Activated T-cell treated with anti-CD3 and anti-CD28 coated beads, Interleukin-2, amount 50 U/mL, for 72 hours (primary cell): ENCODE measurements around the gene TRIOBP. TPM values are rescaled to one million over a fixed set of nuclear protein-coding genes. Genes with fewer than 3 reads are reported as not detected.

Experiments used
- ATAC-seq, 2 donors: fragments of 150-1000 bp; cut with Tn5 transposase; replicated peaks in 1 of 2; 2 replicates each; pipeline ENCODE4 v1.10.0; 2021; ENCODE audit warnings: moderate library complexity in 2 of 2, mild to moderate bottlenecking in 1 of 2
- DNase-seq, 2 donors: peaks; one replicate each; pipeline ENCODE4 v3.0.0; 2021 to 2022; ENCODE audit warnings: mixed read lengths in 1 of 2
- H3K27ac Mint-ChIP-seq: one replicate; pipeline ENCODE4 v1.8.0; 2022; ENCODE audit warnings: mild to moderate bottlenecking, moderate library complexity, mixed read lengths
- H3K27me3 Mint-ChIP-seq: one replicate; pipeline ENCODE4 v1.8.0; 2022; ENCODE audit warnings: low read depth, mixed read lengths
- H3K36me3 Mint-ChIP-seq, 2 donors: one replicate each; pipeline ENCODE4 v1.8.0; 2022; ENCODE audit warnings: mixed read lengths in 2 of 2, mild to moderate bottlenecking in 1 of 2; ENCODE audit not compliant: insufficient read depth in 2 of 2
- H3K4me1 Mint-ChIP-seq: one replicate; pipeline ENCODE4 v1.8.0; 2022; ENCODE audit warnings: low read depth, mixed read lengths
- H3K4me3 Mint-ChIP-seq, 2 donors: one replicate each; pipeline ENCODE4 v1.8.0; 2022; ENCODE audit warnings: mild to moderate bottlenecking in 2 of 2, mixed read lengths in 2 of 2, moderate library complexity in 2 of 2
- H3K9me3 Mint-ChIP-seq, 2 donors: one replicate each; pipeline ENCODE4 v1.8.0; 2022; ENCODE audit warnings: mixed read lengths in 2 of 2
- total RNA-seq, 2 donors: library from RNA; stranded (reverse); gene quantifications; one replicate each; pipeline ENCODE4 v1.2.3, GENCODE V29; 2022

TRIOBP gene
- total RNA-seq, 2 donors from 2014 or later, result 25.4 to 28.6 TPM

GRCh38 chr22:37732699-37733607, 36.1 kb downstream of the TRIOBP start:
- no peak overlapping the region for H3K27ac Mint-ChIP-seq
- H3K4me3 Mint-ChIP-seq, result no peak overlapping the region
- DNase-seq, result no peak
- no peaks in the 10 kb centered on the region for H3K27me3 Mint-ChIP-seq
- ATAC-seq, result no peak
- no peaks in the 10 kb centered on the region for H3K9me3 Mint-ChIP-seq
- no peaks in the 10 kb centered on the region for H3K36me3 Mint-ChIP-seq
- no peaks in the 10 kb centered on the region for H3K4me1 Mint-ChIP-seq

GRCh38 chr22:37733625-37734401, 37.0 kb downstream of the TRIOBP start:
- H3K36me3 Mint-ChIP-seq, result no peaks in the 10 kb centered on the region
- H3K27me3 Mint-ChIP-seq, result no peaks in the 10 kb centered on the region
- no peaks in the 10 kb centered on the region for H3K4me1 Mint-ChIP-seq
- H3K4me3 Mint-ChIP-seq, result no peak overlapping the region
- no peak for DNase-seq
- no peak for ATAC-seq
- no peak overlapping the region for H3K27ac Mint-ChIP-seq
- no peaks in the 10 kb centered on the region for H3K9me3 Mint-ChIP-seq

- Mint-ChIP-seq H3K9me3 (no peaks in the 10 kb centered on the region), H3K27me3 (no peaks in the 10 kb centered on the region), H3K36me3 (no peaks in the 10 kb centered on the region), H3K27ac (no peak overlapping the region), H3K4me3 (no peak overlapping the region), H3K4me1 (no peaks in the 10 kb centered on the region)
- ATAC-seq (no peak), DNase-seq (no peak)
Measured at GRCh38 chr22:37734402-37734700, 37.5 kb downstream of the TRIOBP start.

- Mint-ChIP-seq H3K4me1 (no peaks in the 10 kb centered on the region), H3K27ac (no peak overlapping the region), H3K36me3 (no peaks in the 10 kb centered on the region), H3K4me3 (no peak overlapping the region), H3K9me3 (no peaks in the 10 kb centered on the region), H3K27me3 (no peaks in the 10 kb centered on the region)
- ATAC-seq (no peak), DNase-seq (no peak)
Measured at GRCh38 chr22:37734964-37735451, 38.2 kb downstream of the TRIOBP start.

- no peak overlapping the region for H3K27ac Mint-ChIP-seq
- no peaks in the 10 kb centered on the region for H3K27me3 Mint-ChIP-seq
- ATAC-seq (no peak), DNase-seq (no peak)
- H3K36me3 Mint-ChIP-seq, result no peaks in the 10 kb centered on the region
- no peak overlapping the region for H3K4me3 Mint-ChIP-seq
- no peaks in the 10 kb centered on the region for H3K9me3 Mint-ChIP-seq
- peaks cover 6% of the 10 kb centered on the region for H3K4me1 Mint-ChIP-seq
Measured at GRCh38 chr22:37739035-37739434, 42.2 kb downstream of the TRIOBP start.

GRCh38 chr22:37739611-37740049, 42.8 kb downstream of the TRIOBP start:
- Mint-ChIP-seq H3K36me3 (no peaks in the 10 kb centered on the region), H3K27ac (no peak overlapping the region), H3K4me3 (no peak overlapping the region), H3K27me3 (no peaks in the 10 kb centered on the region), H3K9me3 (no peaks in the 10 kb centered on the region), H3K4me1 (peaks cover 10% of the 10 kb centered on the region)
- no peak for DNase-seq
- no peak for ATAC-seq

GRCh38 chr22:37740455-37741311, 43.8 kb downstream of the TRIOBP start:
- DNase-seq (peak; percentile 7 to 44), ATAC-seq (peak; percentile 23 to 76)
- no peak overlapping the region for H3K27ac Mint-ChIP-seq
- peaks cover 0 to 1% of the 10 kb centered on the region in 2 donors for H3K36me3 Mint-ChIP-seq
- H3K4me1 Mint-ChIP-seq, result peaks cover 18% of the 10 kb centered on the region
- H3K9me3 Mint-ChIP-seq, result no peaks in the 10 kb centered on the region
- no peaks in the 10 kb centered on the region for H3K27me3 Mint-ChIP-seq
- no peak overlapping the region for H3K4me3 Mint-ChIP-seq

GRCh38 chr22:37741312-37741795, 44.5 kb downstream of the TRIOBP start:
- ATAC-seq, result no peak

GRCh38 chr22:37742376-37743171, 45.7 kb downstream of the TRIOBP start:
- ATAC-seq (no peak), DNase-seq (no peak)
- Mint-ChIP-seq H3K36me3 (peaks cover 0 to 1% of the 10 kb centered on the region in 2 donors), H3K9me3 (no peaks in the 10 kb centered on the region), H3K27me3 (no peaks in the 10 kb centered on the region), H3K4me1 (peaks cover 21% of the 10 kb centered on the region), H3K27ac (no peak overlapping the region), H3K4me3 (no peak overlapping the region)

More at GRCh38 chr22:37741312-37741795, 44.5 kb downstream of the TRIOBP start:
- no peaks in the 10 kb centered on the region for H3K9me3 Mint-ChIP-seq
- H3K4me3 Mint-ChIP-seq, result no peak overlapping the region
- no peak overlapping the region for H3K27ac Mint-ChIP-seq
- H3K36me3 Mint-ChIP-seq, result peaks cover 0 to 1% of the 10 kb centered on the region in 2 donors
- DNase-seq, result no peak
- no peaks in the 10 kb centered on the region for H3K27me3 Mint-ChIP-seq
- peaks cover 19% of the 10 kb centered on the region for H3K4me1 Mint-ChIP-seq

GRCh38 chr22:37744589-37744988, 47.7 kb downstream of the TRIOBP start:
- ATAC-seq (no peak), DNase-seq (no peak)
- Mint-ChIP-seq H3K4me3 (peak overlapping the region; percentile 86 to 87), H3K27me3 (no peaks in the 10 kb centered on the region), H3K4me1 (peaks cover 26% of the 10 kb centered on the region), H3K36me3 (peaks cover 0 to 1% of the 10 kb centered on the region in 2 donors), H3K27ac (no peak overlapping the region), H3K9me3 (no peaks in the 10 kb centered on the region)

- peak overlapping the region; percentile 83 for H3K27ac Mint-ChIP-seq
Measured at GRCh38 chr22:37745548-37746365, 48.9 kb downstream of the TRIOBP start.

More at GRCh38 chr22:37745548-37746365, 48.9 kb downstream of the TRIOBP start:
- Mint-ChIP-seq H3K27me3 (no peaks in the 10 kb centered on the region), H3K4me3 (peak overlapping the region; percentile 86 to 87), H3K4me1 (peaks cover 21% of the 10 kb centered on the region), H3K36me3 (peaks cover 0 to 1% of the 10 kb centered on the region in 2 donors), H3K9me3 (no peaks in the 10 kb centered on the region)
- peak; percentile 93 to 96 for ATAC-seq
- peak; percentile 90 for DNase-seq
